SK-N-MC (cell line): ENCODE data around the gene MAP3K20.

Experiments used
- EZH2 ChIP-seq: fragments of 200-600 bp; sonication (generic); IDR thresholded peaks from one replicate; pipeline ENCODE4 v1.6.1; 2017; ENCODE audit warnings: antibody characterized with exemption
- FOXP2 ChIP-seq: optimal IDR thresholded peaks from 2 replicates; pipeline ENCODE3; 2011; ENCODE audit warnings: mild to moderate bottlenecking, moderate library complexity; ENCODE audit not compliant: insufficient read depth; ENCODE audit errors: extremely low read length, control extremely low read depth
- POLR2AphosphoS5 ChIP-seq: IDR thresholded peaks from 2 replicates; pipeline ENCODE4 v1.6.1; 2012; ENCODE audit warnings: mild to moderate bottlenecking, low read depth, low read length, borderline replicate concordance

DNA sequence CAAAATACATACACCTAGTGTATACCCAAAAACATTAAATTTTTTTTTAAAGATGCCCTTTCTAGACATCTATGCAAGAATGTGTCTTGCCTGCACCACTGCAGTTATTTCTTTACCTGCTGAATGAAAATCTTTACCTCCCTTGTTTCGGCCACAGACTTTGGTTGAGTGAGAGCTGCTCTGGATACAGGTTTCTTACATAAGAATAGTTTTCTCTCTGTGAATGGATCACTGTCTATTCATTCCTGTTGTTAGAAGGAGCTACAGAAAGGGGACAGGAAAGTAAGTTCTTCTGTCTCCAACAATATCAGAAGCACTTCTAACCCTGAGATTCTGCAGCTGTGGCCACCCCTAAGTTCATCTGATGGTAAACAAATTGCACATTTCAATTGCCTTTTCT lies 166.0 kb downstream of the MAP3K20 start:
- TF ChIP-seq POLR2AphosphoS5: no peak
- no peak for TF ChIP-seq EZH2
- no peak for TF ChIP-seq FOXP2
